Muscle of leg (tissue), 11 donors: Measurements from ENCODE around the gene ANKRD52. TPM values are rescaled to one million over a fixed set of nuclear protein-coding genes. Genes with fewer than 3 reads are reported as not detected.

Experiments used
- DNase-seq: peaks from one replicate; pipeline ENCODE4 v3.0.0; 2013
- H3K27ac ChIP-seq: one replicate; pipeline ENCODE4 v1.5.1; 2013; ENCODE audit warnings: mild to moderate bottlenecking, low read length, control low read depth
- H3K27me3 ChIP-seq: one replicate; pipeline ENCODE4 v1.6.1; 2013; ENCODE audit warnings: low read length; ENCODE audit not compliant: control insufficient read depth, insufficient read depth
- H3K36me3 ChIP-seq: one replicate; pipeline ENCODE4 v1.6.1; 2013; ENCODE audit warnings: low read length; ENCODE audit not compliant: control insufficient read depth, insufficient read depth
- H3K4me1 ChIP-seq: one replicate; pipeline ENCODE4 v1.6.1; 2013; ENCODE audit warnings: low read length; ENCODE audit not compliant: control insufficient read depth, insufficient read depth
- H3K4me3 ChIP-seq: one replicate; pipeline ENCODE4 v1.5.1; 2013; ENCODE audit warnings: low read length, control low read depth
- H3K9me3 ChIP-seq: replicated peaks from 2 replicates; pipeline ENCODE4 v1.6.1; 2013; ENCODE audit warnings: low read depth, low read length; ENCODE audit not compliant: control insufficient read depth
- WGBS: methylation state at CpG from one replicate; pipeline ENCODE4 v1.1.5; 2013; ENCODE audit warnings: missing lambda C conversion rate; ENCODE audit not compliant: insufficient coverage; 5-methylcytosine and 5-hydroxymethylcytosine counted together
- polyA plus RNA-seq, 8 donors: library from polyadenylated mRNA; unstranded; fragments of 120-200 nt; gene quantifications; one replicate each; pipeline versions ENCODE4 v1.2.1 to v1.2.3, GENCODE V29; 2013; ENCODE audit warnings: inconsistent platforms in 1 of 8, low replicate concordance in 1 of 8; ENCODE audit not compliant: insufficient read length in 8 of 8, insufficient read depth in 1 of 8
- total RNA-seq: library from RNA; stranded (reverse); fragments of 120-200 nt; gene quantifications from one replicate; pipeline ENCODE4 v1.2.4, GENCODE V29; 2013

The ANKRD52 gene
- total and polyA plus RNA-seq, 9 donors, result 8.6 to 22.6 (median 18.8) TPM

GRCh38 chr12:56243731-56244181 is 14.4 kb downstream of the ANKRD52 start:
- WGBS, result no CpG with 5 or more reads among the region's 3 CpGs
- H3K27ac ChIP-seq, result no peak overlapping the region

DNA sequence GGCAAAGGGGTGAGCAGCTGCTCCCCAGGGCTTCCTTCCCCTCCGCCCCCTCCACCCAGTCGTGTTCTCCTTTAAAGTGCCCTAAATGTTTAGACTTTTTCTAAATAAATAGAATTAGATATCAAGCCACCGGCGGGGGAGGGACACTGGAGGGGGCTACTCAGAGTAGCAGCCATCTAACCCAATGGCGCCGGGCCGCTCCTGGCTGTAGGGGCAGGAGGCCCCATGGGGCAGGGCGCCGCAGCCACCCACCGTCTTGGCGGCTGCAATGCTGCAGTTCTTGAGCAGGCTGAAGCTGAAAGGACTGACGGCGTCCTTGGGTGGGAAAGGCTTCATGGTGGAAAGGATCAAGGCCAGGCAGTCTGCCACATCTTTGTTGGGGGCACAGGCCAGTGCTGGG is 15.2 kb downstream of the ANKRD52 start:
- H3K9me3 ChIP-seq, result no peaks in the 10 kb centered on the region
- H3K4me1 ChIP-seq, result no peaks in the 10 kb centered on the region
- H3K4me3 ChIP-seq, result no peak overlapping the region
- peaks cover 86% of the 10 kb centered on the region for H3K36me3 ChIP-seq
- 85% methylated on average over 8 of the region's 13 CpGs for WGBS
- H3K27ac ChIP-seq, result no peak overlapping the region
- no peak for DNase-seq
- H3K27me3 ChIP-seq, result no peaks in the 10 kb centered on the region

More at GRCh38 chr12:56243731-56244181, 14.4 kb downstream of the ANKRD52 start:
- Histone ChIP-seq H3K9me3 (no peaks in the 10 kb centered on the region), H3K36me3 (peaks cover 92% of the 10 kb centered on the region), H3K4me3 (no peak overlapping the region), H3K4me1 (no peaks in the 10 kb centered on the region), H3K27me3 (no peaks in the 10 kb centered on the region)
- no peak for DNase-seq

DNA sequence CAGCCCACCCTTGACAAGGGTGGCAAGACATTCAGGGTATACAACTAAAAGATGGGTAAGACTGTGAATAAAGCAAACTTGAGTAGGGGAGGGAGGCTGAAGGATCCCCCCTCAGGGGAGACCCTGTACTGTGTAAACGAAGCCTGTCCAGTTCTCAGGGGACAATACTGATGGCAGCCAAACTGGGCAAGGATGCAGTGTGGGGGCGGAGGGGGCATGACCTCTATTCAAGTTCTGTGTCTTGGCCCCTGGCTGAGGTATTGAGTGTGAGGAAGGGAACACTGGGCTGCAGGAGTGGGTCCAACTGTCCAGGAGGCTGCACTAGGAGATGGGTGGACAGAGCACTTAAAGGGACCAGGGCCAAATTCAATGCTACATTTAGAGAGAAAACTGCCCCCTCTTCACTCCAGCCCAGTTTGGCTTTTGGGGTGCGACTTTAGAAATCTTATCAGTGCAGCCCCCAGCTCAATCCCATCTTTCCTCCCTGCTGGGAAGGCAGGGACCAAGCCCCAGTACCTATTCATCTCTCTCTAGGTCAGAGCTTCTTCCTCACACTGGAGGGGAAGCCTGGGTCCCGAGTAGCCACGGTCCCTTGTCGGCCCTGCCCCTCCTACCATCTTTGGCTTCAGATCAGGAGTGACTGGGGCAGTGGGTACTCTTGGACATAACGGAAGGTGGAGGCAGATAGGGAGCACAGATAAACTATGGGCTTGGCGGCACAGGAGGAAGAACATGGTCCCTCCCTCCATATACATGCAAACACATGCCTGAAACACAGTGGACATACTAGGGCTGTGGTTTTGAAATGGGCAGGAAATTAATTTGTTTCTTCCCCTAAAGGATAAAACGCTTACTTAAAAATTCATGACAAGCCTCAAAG is 16.5 kb downstream of the ANKRD52 start:
- no peaks in the 10 kb centered on the region for H3K9me3 ChIP-seq
- no peak overlapping the region for H3K27ac ChIP-seq
- 75% methylated on average over 3 of the region's 9 CpGs for WGBS
- H3K36me3 ChIP-seq, result peaks cover 81% of the 10 kb centered on the region
- no peaks in the 10 kb centered on the region for H3K4me1 ChIP-seq
- no peak overlapping the region for H3K4me3 ChIP-seq
- DNase-seq, result no peak
- H3K27me3 ChIP-seq, result no peaks in the 10 kb centered on the region

- no peak for DNase-seq
- WGBS, result 64% methylated on average over 6 of the region's 11 CpGs
- Histone ChIP-seq H3K36me3 (peaks cover 55% of the 10 kb centered on the region), H3K4me3 (no peak overlapping the region), H3K9me3 (no peaks in the 10 kb centered on the region), H3K27ac (no peak overlapping the region), H3K4me1 (no peaks in the 10 kb centered on the region), H3K27me3 (no peaks in the 10 kb centered on the region)
These were observed 20.6 kb downstream of the ANKRD52 start for GRCh38 chr12:56237552-56237951.

DNA sequence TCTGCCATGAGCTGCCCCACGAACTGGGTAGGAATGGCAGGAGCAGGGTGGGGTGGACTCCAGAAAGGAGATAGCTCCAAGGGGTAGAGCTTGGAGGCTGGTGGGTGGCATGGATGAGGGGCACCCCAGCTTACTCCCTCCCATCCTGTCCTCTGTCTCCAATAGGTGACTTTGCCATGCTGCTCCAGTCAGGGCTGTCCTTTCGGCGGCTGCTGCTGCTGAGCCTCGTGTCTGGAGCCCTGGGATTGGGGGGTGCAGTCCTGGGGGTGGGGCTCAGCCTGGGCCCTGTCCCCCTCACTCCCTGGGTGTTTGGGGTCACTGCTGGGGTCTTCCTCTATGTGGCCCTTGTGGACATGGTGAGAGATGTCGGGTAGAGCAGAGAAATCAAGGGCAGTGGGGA is 21.2 kb downstream of the ANKRD52 start:
- Histone ChIP-seq H3K4me3 (no peak overlapping the region), H3K9me3 (no peaks in the 10 kb centered on the region), H3K36me3 (peaks cover 49% of the 10 kb centered on the region), H3K27me3 (no peaks in the 10 kb centered on the region), H3K27ac (no peak overlapping the region), H3K4me1 (no peaks in the 10 kb centered on the region)
- DNase-seq, result no peak
- WGBS, result 66% methylated on average over 3 of the region's 5 CpGs

DNA sequence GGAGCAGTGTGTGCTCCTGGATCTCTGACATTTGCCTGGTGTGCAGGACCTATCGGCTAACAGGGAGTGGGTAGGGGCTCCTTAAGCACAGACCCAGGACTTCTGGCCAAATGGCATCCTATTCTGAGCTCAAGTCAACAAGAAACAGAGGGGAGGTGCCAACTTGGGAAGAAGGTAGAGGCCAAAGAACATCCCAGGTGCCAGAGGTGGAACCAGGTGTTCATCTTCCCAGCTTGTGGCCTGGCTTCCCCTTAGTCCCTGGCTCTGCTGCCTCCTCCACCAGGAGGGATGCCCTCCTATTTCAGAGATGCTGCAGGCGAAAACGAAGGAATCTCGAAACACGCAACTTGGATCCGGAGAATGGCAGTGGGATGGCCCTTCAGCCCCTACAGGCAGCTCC is 22.1 kb downstream of the ANKRD52 start:
- H3K36me3 ChIP-seq, result peaks cover 40% of the 10 kb centered on the region
- no peaks in the 10 kb centered on the region for H3K4me1 ChIP-seq
- H3K9me3 ChIP-seq, result no peaks in the 10 kb centered on the region
- WGBS, result 90% methylated on average over 6 of the region's 6 CpGs
- no peaks in the 10 kb centered on the region for H3K27me3 ChIP-seq
- no peak overlapping the region for H3K4me3 ChIP-seq
- no peak overlapping the region for H3K27ac ChIP-seq
- no peak for DNase-seq

GRCh38 chr12:56234746-56235436 is 23.3 kb downstream of the ANKRD52 start:
- H3K36me3 ChIP-seq, result peaks cover 28% of the 10 kb centered on the region
- WGBS, result 69% methylated on average over 9 of the region's 16 CpGs
- H3K27me3 ChIP-seq, result no peaks in the 10 kb centered on the region
- H3K27ac ChIP-seq, result no peak overlapping the region
- DNase-seq, result no peak
- H3K4me1 ChIP-seq, result no peaks in the 10 kb centered on the region
- no peak overlapping the region for H3K4me3 ChIP-seq
- H3K9me3 ChIP-seq, result no peaks in the 10 kb centered on the region

DNA sequence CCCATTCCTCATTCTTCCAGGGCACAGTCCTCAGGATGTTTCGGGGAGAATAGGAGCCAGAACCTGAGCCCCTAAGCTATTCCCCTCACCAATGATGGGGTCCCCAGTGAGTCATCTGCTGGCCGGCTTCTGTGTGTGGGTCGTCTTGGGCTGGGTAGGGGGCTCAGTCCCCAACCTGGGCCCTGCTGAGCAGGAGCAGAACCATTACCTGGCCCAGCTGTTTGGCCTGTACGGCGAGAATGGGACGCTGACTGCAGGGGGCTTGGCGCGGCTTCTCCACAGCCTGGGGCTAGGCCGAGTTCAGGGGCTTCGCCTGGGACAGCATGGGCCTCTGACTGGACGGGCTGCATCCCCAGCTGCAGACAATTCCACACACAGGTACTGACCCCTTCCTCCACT is 27.0 kb downstream of the ANKRD52 start:
- no peak for DNase-seq
- Histone ChIP-seq H3K4me1 (no peaks in the 10 kb centered on the region), H3K9me3 (no peaks in the 10 kb centered on the region), H3K27ac (no peak overlapping the region), H3K36me3 (peaks cover 10% of the 10 kb centered on the region), H3K27me3 (no peaks in the 10 kb centered on the region), H3K4me3 (no peak overlapping the region)
- WGBS, result 72% methylated on average over 10 of the region's 11 CpGs

GRCh38 chr12:56230432-56231183 is 27.6 kb downstream of the ANKRD52 start:
- no peak overlapping the region for H3K4me3 ChIP-seq
- peaks cover 6% of the 10 kb centered on the region for H3K36me3 ChIP-seq
- no peak overlapping the region for H3K27ac ChIP-seq
- no peaks in the 10 kb centered on the region for H3K4me1 ChIP-seq
- no peak for DNase-seq
- no peaks in the 10 kb centered on the region for H3K27me3 ChIP-seq
- WGBS, result 46% methylated on average over 5 of the region's 8 CpGs
- no peaks in the 10 kb centered on the region for H3K9me3 ChIP-seq

GRCh38 chr12:56229916-56230431 is 28.2 kb downstream of the ANKRD52 start, which contains the start of gene SLC39A5:
Gene SLC39A5, plus strand, starts transcription at chr12:56230051. Its CDS starts 1,224 bp downstream, at chr12:56231275.
- H3K9me3 ChIP-seq, result no peaks in the 10 kb centered on the region
- no peak within 1 kb of the TSS for H3K27ac ChIP-seq
- peaks cover 6% of the 10 kb centered on the region for H3K36me3 ChIP-seq
- H3K27me3 ChIP-seq, result no peaks in the 10 kb centered on the region
- H3K4me3 ChIP-seq, result no peak within 1 kb of the TSS
- DNase-seq, result no peak
- H3K4me1 ChIP-seq, result peaks cover 3% of the 10 kb centered on the region
- 71% methylated on average over 3 of the region's 4 CpGs for WGBS
